Measurements from ENCODE around the gene CDK10.

DNA sequence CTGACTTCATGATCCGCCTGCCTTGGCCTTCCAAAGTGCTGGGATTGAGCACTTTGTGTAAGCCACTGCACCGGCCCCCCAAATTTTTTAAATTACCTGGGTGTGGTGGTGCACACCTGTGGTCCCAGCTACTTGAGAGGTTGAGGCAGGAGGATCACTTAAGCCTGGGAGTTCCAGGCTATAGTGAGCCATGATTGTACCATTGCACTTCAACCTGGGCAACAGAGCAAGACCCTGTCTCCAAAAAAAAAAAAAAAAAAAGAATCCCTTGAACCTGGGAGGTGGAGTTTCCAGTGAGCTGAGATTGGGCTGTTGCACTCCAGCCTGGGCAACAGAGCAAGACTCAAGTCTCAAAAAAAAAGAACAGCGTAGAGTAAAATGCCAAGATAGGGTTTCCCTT, 50.1 kb downstream of the CDK10 start:
- TF ChIP-seq, protein P1, sequence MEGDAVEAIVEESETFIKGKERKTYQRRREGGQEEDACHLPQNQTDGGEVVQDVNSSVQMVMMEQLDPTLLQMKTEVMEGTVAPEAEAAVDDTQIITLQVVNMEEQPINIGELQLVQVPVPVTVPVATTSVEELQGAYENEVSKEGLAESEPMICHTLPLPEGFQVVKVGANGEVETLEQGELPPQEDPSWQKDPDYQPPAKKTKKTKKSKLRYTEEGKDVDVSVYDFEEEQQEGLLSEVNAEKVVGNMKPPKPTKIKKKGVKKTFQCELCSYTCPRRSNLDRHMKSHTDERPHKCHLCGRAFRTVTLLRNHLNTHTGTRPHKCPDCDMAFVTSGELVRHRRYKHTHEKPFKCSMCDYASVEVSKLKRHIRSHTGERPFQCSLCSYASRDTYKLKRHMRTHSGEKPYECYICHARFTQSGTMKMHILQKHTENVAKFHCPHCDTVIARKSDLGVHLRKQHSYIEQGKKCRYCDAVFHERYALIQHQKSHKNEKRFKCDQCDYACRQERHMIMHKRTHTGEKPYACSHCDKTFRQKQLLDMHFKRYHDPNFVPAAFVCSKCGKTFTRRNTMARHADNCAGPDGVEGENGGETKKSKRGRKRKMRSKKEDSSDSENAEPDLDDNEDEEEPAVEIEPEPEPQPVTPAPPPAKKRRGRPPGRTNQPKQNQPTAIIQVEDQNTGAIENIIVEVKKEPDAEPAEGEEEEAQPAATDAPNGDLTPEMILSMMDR (IDR thresholded peaks at IDR 0.05): no peak
- no peak for TF ChIP-seq ZFX (IDR thresholded peaks at IDR 0.05; ENCODE audit: borderline replicate concordance)
